OCI-LY7 (cell line): ENCODE data around the gene GET4. TPM values are rescaled to one million over a fixed set of nuclear protein-coding genes. Genes with fewer than 3 reads are reported as not detected.

Source experiments
- BruUV-seq: library from RNA; stranded (reverse); fragments of 400-500 nt; replicated peaks from 2 replicates; lab custom pipeline; 2021; lab: Mats Ljungman, UMichigan
- CTCF ChIA-PET: fragments of 300-600 bp; sonication (Branson Sonifier 250); formaldehyde crosslinking; loops from one replicate; lab custom pipeline; 2022; ENCODE audit warnings: antibody characterized with exemption; ENCODE audit not compliant: unreplicated experiment; lab: Charles Lee
- POLR2A ChIA-PET: fragments of 300-600 bp; sonication (Branson Sonifier 250); formaldehyde crosslinking; loops from one replicate; lab custom pipeline; 2022; ENCODE audit warnings: antibody characterized with exemption; lab: Charles Lee
- DNase-seq: peaks from one replicate; pipeline ENCODE4 v3.0.0-alpha.2; 2015; ENCODE audit warnings: low spot score
- H2AFZ ChIP-seq: fragments of 200-600 bp; sonication (generic), shearing (Covaris generic); 2 replicates; pipeline ENCODE4 v1.6.1; 2014; ENCODE audit warnings: mild to moderate bottlenecking, antibody characterized with exemption, low read length, moderate library complexity
- H3K27ac ChIP-seq: fragments of 200-600 bp; sonication (generic); 2 replicates; pipeline ENCODE4 v1.5.1; 2014; ENCODE audit warnings: mixed run types, low read depth, mild to moderate bottlenecking, moderate library complexity, low read length, inconsistent platforms; ENCODE audit not compliant: poor library complexity, severe bottlenecking
- H3K36me3 ChIP-seq: fragments of 200-600 bp; sonication (generic); 2 replicates; pipeline ENCODE4 v1.6.1; 2014; ENCODE audit warnings: mild to moderate bottlenecking, antibody characterized with exemption, low read length, moderate library complexity, mixed read lengths; ENCODE audit not compliant: insufficient read depth
- H3K4me1 ChIP-seq: fragments of 200-600 bp; sonication (generic); 2 replicates; pipeline ENCODE4 v1.5.1; 2014; ENCODE audit warnings: mild to moderate bottlenecking, low read length; ENCODE audit not compliant: insufficient read depth, poor library complexity, severe bottlenecking
- H3K4me2 ChIP-seq: fragments of 200-600 bp; sonication (generic); 2 replicates; pipeline ENCODE4 v1.6.1; 2014; ENCODE audit warnings: mild to moderate bottlenecking, low read length
- H3K4me3 ChIP-seq: fragments of 200-600 bp; sonication (generic); 2 replicates; pipeline ENCODE4 v1.5.1; 2014; ENCODE audit warnings: mild to moderate bottlenecking, low read depth, low read length; ENCODE audit not compliant: poor library complexity, severe bottlenecking
- H3K79me2 ChIP-seq: fragments of 200-600 bp; sonication (generic); 2 replicates; pipeline ENCODE4 v1.6.1; 2016; ENCODE audit warnings: low read depth, mild to moderate bottlenecking, low read length, moderate library complexity, mixed read lengths; ENCODE audit not compliant: insufficient read depth
- H3K9me2 ChIP-seq: fragments of 200-600 bp; sonication (generic); 2 replicates; pipeline ENCODE4 v1.6.1; 2016; ENCODE audit warnings: mild to moderate bottlenecking, low read length, mixed read lengths; ENCODE audit not compliant: insufficient read depth
- H3K9me3 ChIP-seq: fragments of 200-600 bp; sonication (generic); 2 replicates; pipeline ENCODE4 v1.6.1; 2014; ENCODE audit warnings: mild to moderate bottlenecking, mixed run types, low read length, mixed read lengths
- H4K20me1 ChIP-seq: fragments of 200-600 bp; sonication (generic); 2 replicates; pipeline ENCODE4 v1.6.1; 2014; ENCODE audit warnings: mild to moderate bottlenecking, antibody characterized with exemption, low read length, moderate library complexity, mixed read lengths; ENCODE audit not compliant: insufficient read depth
- CTCF ChIP-seq: fragments of 200-600 bp; sonication (generic); conservative IDR thresholded peaks from 2 replicates; pipeline ENCODE4 v1.5.1; 2014; ENCODE audit warnings: mild to moderate bottlenecking, antibody characterized with exemption, low read length, moderate library complexity, mixed read lengths
- EZH2phosphoT487 ChIP-seq: fragments of 200-600 bp; sonication (generic); IDR thresholded peaks from 2 replicates; pipeline ENCODE4 v1.6.1; 2018; ENCODE audit warnings: low read depth, borderline replicate concordance, mild to moderate bottlenecking, mixed run types, antibody characterized with exemption, low read length, moderate library complexity, mixed read lengths
- intact Hi-C: fragments of 100-400 bp; cut with micrococcal nuclease; formaldehyde crosslinking; loops from one replicate; pipeline ENCODE4 v1.10.0; 2022; ENCODE audit not compliant: unreplicated experiment
- total RNA-seq, 2 experiments: library from RNA; depleted of rRNA in 1 of 2; stranded (reverse); fragments of >200 nt in 1 of 2; shearing (Covaris generic) in 1 of 2; gene quantifications; 2 replicates each; pipeline ENCODE4 v1.2.3, GENCODE V29; 2014 to 2022

GET4 gene
- total RNA-seq, 2 experiments from 2014 or later = 46.3 to 54.5 TPM

- DNase-seq = no peak
- ChIA-PET CTCF (interaction anchor here (0.5 kb wide), 1 partner anchor 18 kb away, joined by 3 read pairs; no protein-coding TSS in a partner anchor), POLR2A (no interaction called here)
- Histone ChIP-seq H3K9me3 (no peaks in the 10 kb centered on the region), H3K79me2 (peaks cover 72% of the 10 kb centered on the region), H3K36me3 (peaks cover 54% of the 10 kb centered on the region), H3K9me2 (no peaks in the 10 kb centered on the region), H3K4me2 (no peak overlapping the region), H4K20me1 (peaks cover 8% of the 10 kb centered on the region; the same call in 1 of the 2 replicates), H3K27ac (no peak overlapping the region), H2AFZ (no peak overlapping the region), H3K4me3 (no peak overlapping the region), H3K4me1 (peaks cover 2% of the 10 kb centered on the region)
- TF ChIP-seq CTCF = no peak
- no peak for TF ChIP-seq EZH2phosphoT487
- intact Hi-C loops = no loop called here
- BruUV-seq = no TSS peak
Observed at GRCh38 chr7:883055-884021, 7.0 kb downstream of the GET4 start.

- no peaks in the 10 kb centered on the region for H3K9me2 ChIP-seq
- H3K4me1 ChIP-seq = no peaks in the 10 kb centered on the region
- H4K20me1 ChIP-seq = no peaks in the 10 kb centered on the region
- no peak for DNase-seq
- no peak overlapping the region for H3K4me2 ChIP-seq
- no TSS peak for BruUV-seq
- no peak overlapping the region for H2AFZ ChIP-seq
- H3K4me3 ChIP-seq = no peak overlapping the region
- POLR2A ChIA-PET = interaction anchor here (0.6 kb wide), 1 partner anchor 16 kb away, joined by 3 read pairs; no protein-coding TSS in a partner anchor
- H3K9me3 ChIP-seq = no peaks in the 10 kb centered on the region
- H3K36me3 ChIP-seq = peaks cover 54% of the 10 kb centered on the region
- TF ChIP-seq EZH2phosphoT487 (no peak), CTCF (no peak)
- H3K79me2 ChIP-seq = peaks cover 61% of the 10 kb centered on the region
- H3K27ac ChIP-seq = no peak overlapping the region
- intact Hi-C loops = no loop called here
- CTCF ChIA-PET = no interaction called here
Observed at GRCh38 chr7:884191-885003, 8.0 kb downstream of the GET4 start.
